Eye (tissue), 1 donor: ENCODE measurements around the gene GPR160.

ENCODE experiments used
- DNase-seq: peaks from one replicate; pipeline ENCODE4 v3.0.0-alpha.2; 2015

The GPR160 gene

DNA sequence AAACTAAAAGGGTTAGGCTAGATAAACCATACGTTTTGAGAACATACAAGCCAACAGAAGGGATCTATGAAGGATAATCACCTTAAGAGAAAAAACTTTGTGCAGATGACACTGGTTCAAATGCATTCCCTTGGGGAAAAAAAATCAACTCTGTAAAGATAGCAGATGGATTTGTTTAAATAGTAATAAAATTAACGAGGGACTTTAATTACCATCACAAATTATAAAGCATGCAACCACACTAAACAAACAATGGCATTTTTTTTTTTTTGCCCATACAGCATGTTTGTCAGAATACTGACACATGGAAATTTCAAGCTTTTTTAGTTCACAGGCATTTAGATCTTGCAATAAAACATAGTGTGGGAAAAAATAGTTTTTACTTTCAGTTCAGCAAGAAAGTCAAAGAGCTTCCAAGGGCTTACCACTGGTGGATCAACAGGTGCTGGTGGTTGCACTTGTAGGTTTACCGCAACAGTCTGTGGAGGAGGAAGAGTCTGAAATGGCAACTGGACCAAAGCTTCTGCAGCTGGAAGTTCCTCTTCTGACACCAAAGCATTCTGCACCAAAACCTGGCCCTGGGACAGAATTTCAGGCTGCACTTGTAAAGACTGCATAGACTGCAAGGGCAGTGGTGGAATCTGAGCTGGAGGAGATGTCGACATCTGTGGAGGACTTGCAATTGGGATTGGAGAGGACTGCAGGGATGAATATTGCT lies 90.6 kb downstream of the GPR160 start:
- DNase-seq, result no peak

DNA sequence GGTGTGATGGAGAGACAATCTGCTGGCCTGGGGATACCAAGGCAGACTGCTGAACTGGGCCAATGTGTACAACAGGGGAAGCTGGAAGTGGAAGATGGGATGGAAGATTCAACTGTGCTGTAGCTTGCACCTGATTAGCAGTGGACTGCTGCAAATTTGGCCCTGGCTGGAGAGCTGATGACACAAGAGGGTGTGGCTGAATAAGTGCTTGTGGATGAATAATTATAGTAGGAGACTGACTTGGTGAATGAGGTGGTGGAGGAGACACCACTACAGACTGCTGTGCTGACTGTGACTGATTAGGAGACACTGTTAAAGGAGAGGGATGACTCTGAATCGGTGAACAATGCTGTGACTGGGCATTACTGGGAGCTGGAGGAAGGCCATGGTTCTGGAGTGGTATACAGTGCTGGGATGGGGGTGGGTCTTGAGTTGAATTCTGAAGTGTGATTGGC lies 91.2 kb downstream of the GPR160 start:
- DNase-seq, result no peak

DNA sequence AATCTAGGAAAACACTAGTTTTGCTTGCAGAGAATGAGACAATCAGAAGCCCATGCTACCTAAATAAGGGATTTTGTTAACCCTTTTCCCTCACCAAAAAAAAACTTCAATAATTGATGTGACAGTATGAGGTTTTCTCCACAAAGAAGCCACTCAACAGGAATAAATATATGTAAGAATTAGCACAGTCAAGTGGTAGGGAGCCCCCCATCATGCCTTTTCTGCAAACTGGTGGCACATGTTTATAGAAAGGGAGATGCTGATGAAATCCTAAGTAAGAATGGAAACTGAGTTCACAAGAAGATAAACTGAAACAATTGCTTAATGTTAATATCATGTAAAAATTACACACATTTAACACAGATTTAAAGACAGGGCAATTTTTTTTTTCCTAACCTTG lies 92.7 kb downstream of the GPR160 start:
- peak; percentile 28 for DNase-seq

DNA sequence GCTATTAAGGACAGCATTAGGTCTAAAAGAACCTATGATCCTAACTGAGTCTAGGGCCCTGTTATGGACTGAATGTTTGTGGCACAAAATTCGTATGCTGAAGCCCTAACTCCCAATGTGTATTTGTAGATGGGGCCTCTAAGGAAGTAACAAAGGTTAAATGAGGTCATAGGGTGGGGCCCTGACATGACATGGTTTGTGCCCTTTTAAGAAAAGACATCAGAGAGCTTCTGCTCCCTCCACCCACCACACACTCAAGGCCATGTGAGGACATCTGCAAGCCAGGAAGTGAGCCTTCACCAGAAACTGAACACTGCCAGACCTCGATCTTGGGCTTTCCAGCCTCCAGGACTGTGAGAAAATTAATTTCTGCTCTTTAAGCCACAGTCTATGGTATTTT lies 94.5 kb downstream of the GPR160 start:
- no peak for DNase-seq
